Measurements from ENCODE around the gene BCORL1. TPM values are rescaled to one million over a fixed set of nuclear protein-coding genes. Genes with fewer than 3 reads are reported as not detected.

BCORL1 gene
- total RNA-seq, 1 experiment from 2014 or later, result 32.2 TPM

DNA sequence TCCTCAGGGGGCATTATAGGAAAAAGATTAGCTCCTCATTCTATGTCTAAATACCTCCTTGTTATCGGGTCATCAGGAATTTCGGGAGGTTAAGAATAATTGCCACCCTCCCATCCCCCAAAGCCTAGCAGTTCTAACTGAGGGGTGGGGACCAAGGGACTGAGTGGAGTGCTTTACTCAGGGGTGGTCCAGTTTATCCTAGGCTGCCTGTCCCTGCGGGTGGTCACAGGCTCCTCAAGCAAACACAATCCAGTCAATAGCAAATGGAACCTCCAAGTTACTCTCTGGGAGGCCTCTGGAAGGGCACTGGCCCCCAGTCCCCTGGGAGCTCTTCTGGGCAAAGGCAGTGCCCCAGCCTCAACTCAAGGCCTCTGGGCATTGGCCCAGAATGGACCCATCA is 121.2 kb downstream of the BCORL1 start:
- ChIA-PET POLR2A (ENCODE audit: unreplicated experiment) (interaction anchor here (0.5 kb wide), 1 partner anchor 1921 kb away, joined by 3 read pairs; no protein-coding TSS in a partner anchor), CTCF (no interaction called here)
- intact Hi-C loops (cut with micrococcal nuclease; ENCODE audit: unreplicated experiment), result no loop called here
- Histone ChIP-seq H3K79me2 (ENCODE audit: low read depth) (peaks cover 100% of the 10 kb centered on the region), H4K20me1 (ENCODE audit: insufficient read depth) (peaks cover 30% of the 10 kb centered on the region), H3K9me3 (ENCODE audit: insufficient read depth, low read depth) (no peaks in the 10 kb centered on the region), H3F3A (ENCODE audit: insufficient read depth, low read depth) (peaks cover 32% of the 10 kb centered on the region), H3K36me3 (ENCODE audit: low read depth) (0 out of 2 replicates have a peak, but pooled peaks cover 3% of the 10 kb centered on the region), H2AFZ (no peak overlapping the region), H3K4me3 (no peak overlapping the region), H3K27ac (no peak overlapping the region), H3K4me1 (replicated peaks; ENCODE audit: insufficient read depth) (peaks cover 72% of the 10 kb centered on the region), H3K27me3 (ENCODE audit: insufficient read depth, low read depth) (no peaks in the 10 kb centered on the region), H3K9me2 (ENCODE audit: insufficient read depth) (no peaks in the 10 kb centered on the region), H3K4me2 (no peak overlapping the region)
- BruUV-seq (replicated peaks), result no TSS peak
- TF ChIP-seq, protein P1, sequence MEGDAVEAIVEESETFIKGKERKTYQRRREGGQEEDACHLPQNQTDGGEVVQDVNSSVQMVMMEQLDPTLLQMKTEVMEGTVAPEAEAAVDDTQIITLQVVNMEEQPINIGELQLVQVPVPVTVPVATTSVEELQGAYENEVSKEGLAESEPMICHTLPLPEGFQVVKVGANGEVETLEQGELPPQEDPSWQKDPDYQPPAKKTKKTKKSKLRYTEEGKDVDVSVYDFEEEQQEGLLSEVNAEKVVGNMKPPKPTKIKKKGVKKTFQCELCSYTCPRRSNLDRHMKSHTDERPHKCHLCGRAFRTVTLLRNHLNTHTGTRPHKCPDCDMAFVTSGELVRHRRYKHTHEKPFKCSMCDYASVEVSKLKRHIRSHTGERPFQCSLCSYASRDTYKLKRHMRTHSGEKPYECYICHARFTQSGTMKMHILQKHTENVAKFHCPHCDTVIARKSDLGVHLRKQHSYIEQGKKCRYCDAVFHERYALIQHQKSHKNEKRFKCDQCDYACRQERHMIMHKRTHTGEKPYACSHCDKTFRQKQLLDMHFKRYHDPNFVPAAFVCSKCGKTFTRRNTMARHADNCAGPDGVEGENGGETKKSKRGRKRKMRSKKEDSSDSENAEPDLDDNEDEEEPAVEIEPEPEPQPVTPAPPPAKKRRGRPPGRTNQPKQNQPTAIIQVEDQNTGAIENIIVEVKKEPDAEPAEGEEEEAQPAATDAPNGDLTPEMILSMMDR (conservative IDR thresholded peaks at IDR 0.05), result no peak
- no peak for TF ChIP-seq EZH2 (IDR thresholded peaks at IDR 0.05; ENCODE audit: low read depth)
- no peak for DNase-seq

DNA sequence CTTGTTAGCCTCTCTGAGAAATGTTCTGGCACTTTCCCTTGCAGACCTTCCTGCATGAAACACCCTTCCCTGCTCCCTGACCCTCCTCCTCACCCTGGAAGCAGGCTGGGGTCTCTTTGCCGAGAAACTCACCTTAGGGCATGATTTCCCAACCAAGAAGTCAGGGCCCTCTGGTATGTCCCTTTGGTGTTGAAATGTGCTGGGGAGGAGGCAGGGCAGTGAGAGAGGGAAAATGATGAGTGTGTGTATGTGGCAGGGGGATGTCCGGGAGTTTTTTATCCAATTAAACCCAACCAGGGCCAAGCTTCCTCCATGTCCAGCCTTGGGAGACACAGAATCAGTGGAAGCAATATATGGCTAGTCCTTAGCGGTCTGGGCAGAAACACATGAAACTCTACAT is 122.8 kb downstream of the BCORL1 start:
- H3K4me3 ChIP-seq, result no peak overlapping the region
- CTCF ChIA-PET, result no interaction called here

DNA sequence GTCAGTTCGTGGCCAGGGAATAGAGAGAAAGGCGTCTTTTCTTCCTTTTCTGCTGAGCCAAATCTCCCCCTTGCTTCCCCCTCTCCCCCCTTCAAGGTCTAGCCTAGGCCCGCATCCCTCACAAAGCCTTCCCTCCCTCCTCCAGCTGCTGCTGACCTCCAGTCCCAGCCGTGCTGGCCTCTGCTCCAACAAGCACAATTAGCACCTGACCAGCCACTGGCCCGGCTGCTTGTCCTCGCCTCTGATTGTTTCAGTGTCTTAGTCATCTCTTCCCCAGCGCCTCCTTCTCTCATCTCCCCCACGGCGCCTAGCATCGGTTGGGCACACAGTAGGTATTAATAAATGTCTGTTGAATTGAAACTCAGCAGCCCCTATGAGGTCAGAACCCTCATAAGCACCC is 123.6 kb downstream of the BCORL1 start:
- Histone ChIP-seq H3K36me3 (ENCODE audit: low read depth) (0 out of 2 replicates have a peak, but pooled peaks cover 3% of the 10 kb centered on the region), H4K20me1 (ENCODE audit: insufficient read depth) (peaks cover 30% of the 10 kb centered on the region), H3K4me3 (no peak overlapping the region), H3K4me2 (peak overlapping the region; percentile 94; the same call in 1 of the 2 replicates), H3K9me3 (ENCODE audit: insufficient read depth, low read depth) (no peaks in the 10 kb centered on the region), H3F3A (ENCODE audit: insufficient read depth, low read depth) (peaks cover 30% of the 10 kb centered on the region), H2AFZ (no peak overlapping the region), H3K4me1 (replicated peaks; ENCODE audit: insufficient read depth) (peaks cover 56% of the 10 kb centered on the region), H3K27me3 (ENCODE audit: insufficient read depth, low read depth) (no peaks in the 10 kb centered on the region), H3K9me2 (ENCODE audit: insufficient read depth) (no peaks in the 10 kb centered on the region), H3K79me2 (ENCODE audit: low read depth) (peaks cover 91% of the 10 kb centered on the region), H3K27ac (no peak overlapping the region)
- no peak for DNase-seq
- BruUV-seq (replicated peaks), result no TSS peak
- intact Hi-C loops (cut with micrococcal nuclease; ENCODE audit: unreplicated experiment), result no loop called here
- ChIA-PET CTCF (no interaction called here), POLR2A (ENCODE audit: unreplicated experiment) (no interaction called here)
- TF ChIP-seq EZH2 (IDR thresholded peaks at IDR 0.05; ENCODE audit: low read depth), result no peak
- TF ChIP-seq, protein P1 (conservative IDR thresholded peaks at IDR 0.05), result no peak

More for the DNA sequence above, 122.8 kb downstream of the BCORL1 start:
- peak overlapping the region; percentile 94 for H3K4me2 ChIP-seq
- intact Hi-C loops (cut with micrococcal nuclease; ENCODE audit: unreplicated experiment), result no loop called here
- no peaks in the 10 kb centered on the region for H3K9me3 ChIP-seq (ENCODE audit: insufficient read depth, low read depth)
- peaks cover 99% of the 10 kb centered on the region for H3K79me2 ChIP-seq (ENCODE audit: low read depth)
- no peak for TF ChIP-seq EZH2 (IDR thresholded peaks at IDR 0.05; ENCODE audit: low read depth)
- TF ChIP-seq, protein P1 (conservative IDR thresholded peaks at IDR 0.05), result no peak
- DNase-seq, result no peak
- peaks cover 30% of the 10 kb centered on the region for H4K20me1 ChIP-seq (ENCODE audit: insufficient read depth)
- no peak overlapping the region for H2AFZ ChIP-seq
- H3F3A ChIP-seq (ENCODE audit: insufficient read depth, low read depth), result peaks cover 29% of the 10 kb centered on the region
- no peaks in the 10 kb centered on the region for H3K9me2 ChIP-seq (ENCODE audit: insufficient read depth)
- POLR2A ChIA-PET (ENCODE audit: unreplicated experiment), result no interaction called here
- no peaks in the 10 kb centered on the region for H3K27me3 ChIP-seq (ENCODE audit: insufficient read depth, low read depth)
- no TSS peak for BruUV-seq (replicated peaks)
- H3K4me1 ChIP-seq (replicated peaks; ENCODE audit: insufficient read depth), result peaks cover 64% of the 10 kb centered on the region
- H3K36me3 ChIP-seq (ENCODE audit: low read depth), result 0 out of 2 replicates have a peak, but pooled peaks cover 3% of the 10 kb centered on the region
- H3K27ac ChIP-seq, result no peak overlapping the region

Other genes with a start within 250 kb of the BCORL1 start
- not detected in 2 replicates for gene XPNPEP2, start 243.7 kb upstream of the BCORL1 start, total RNA-seq (2021)
- not detected in 2 replicates for gene SASH3, start 202.7 kb upstream of the BCORL1 start, total RNA-seq (2021)
- gene ZDHHC9, start 138.7 kb upstream of the BCORL1 start, total RNA-seq (2021), result 84.2 and 108 TPM in 2 replicates
- 44.6 and 55.4 TPM in 2 replicates for gene UTP14A, start 76.5 kb upstream of the BCORL1 start, total RNA-seq (2021)
- 53.0 and 60.3 TPM in 2 replicates for gene ELF4, start 127.9 kb downstream of the BCORL1 start, total RNA-seq (2021)
- 70.1 and 83.3 TPM in 2 replicates for gene AIFM1, start 183.2 kb downstream of the BCORL1 start, total RNA-seq (2021)
- 0.57 and 0.95 TPM in 2 replicates for gene RAB33A, start 189.3 kb downstream of the BCORL1 start, total RNA-seq (2021)